WTC11 (cell line): ENCODE measurements around the gene R3HCC1L. TPM values are rescaled to one million over a fixed set of nuclear protein-coding genes. Genes with fewer than 3 reads are reported as not detected.

ENCODE experiments used
- ATAC-seq: fragments of 200-7000 bp; cut with Tn5 transposase; 2 replicates; pipeline ENCODE4 v1.10.0; 2021; ENCODE audit warnings: mild to moderate bottlenecking, moderate library complexity
- CTCF ChIA-PET: fragments of 300-600 bp; sonication (Branson Sonifier 250); formaldehyde crosslinking; loops from one replicate; lab custom pipeline; 2021; ENCODE audit warnings: antibody characterized with exemption; lab: Charles Lee
- POLR2A ChIA-PET: fragments of 350-600 bp; sonication (Branson Sonifier 250); formaldehyde crosslinking; loops from one replicate; lab custom pipeline; 2021; ENCODE audit warnings: antibody characterized with exemption; lab: Charles Lee
- DNase-seq: peaks from one replicate; pipeline ENCODE4 v3.0.0; 2021; ENCODE audit warnings: low spot score
- H3K27ac Mint-ChIP-seq: 2 replicates; pipeline ENCODE4 v1.8.0; 2021; ENCODE audit warnings: mixed read lengths
- H3K27me3 Mint-ChIP-seq: 2 replicates; pipeline ENCODE4 v1.8.0; 2021; ENCODE audit warnings: low read depth, mild to moderate bottlenecking, moderate library complexity, mixed read lengths
- H3K36me3 Mint-ChIP-seq: 2 replicates; pipeline ENCODE4 v1.8.0; 2021; ENCODE audit warnings: mixed read lengths
- H3K4me1 Mint-ChIP-seq: 2 replicates; pipeline ENCODE4 v1.8.0; 2022; ENCODE audit warnings: mixed read lengths
- H3K4me3 Mint-ChIP-seq: 2 replicates; pipeline ENCODE4 v1.8.0; 2021; ENCODE audit warnings: mild to moderate bottlenecking, moderate library complexity, mixed read lengths
- H3K9me3 Mint-ChIP-seq: 2 replicates; pipeline ENCODE4 v1.8.0; 2021; ENCODE audit warnings: mixed read lengths
- ATF2 ChIP-seq: sonication (generic); formaldehyde crosslinking; IDR thresholded peaks from 2 replicates; pipeline ENCODE4 v1.8.1; 2022; ENCODE audit warnings: low read depth, missing genetic modification reagents, borderline replicate concordance
- CREB1 ChIP-seq: sonication (generic); formaldehyde crosslinking; IDR thresholded peaks from 2 replicates; pipeline ENCODE4 v1.8.0; 2023; ENCODE audit warnings: mild to moderate bottlenecking, missing genetic modification reagents
- E2F4 ChIP-seq: sonication (generic); formaldehyde crosslinking; IDR thresholded peaks from 2 replicates; pipeline ENCODE4 v1.8.1; 2022; ENCODE audit warnings: low read depth, mild to moderate bottlenecking, moderate library complexity, missing genetic modification reagents, borderline replicate concordance
- FOXJ3 ChIP-seq: sonication (generic); formaldehyde crosslinking; IDR thresholded peaks from 2 replicates; pipeline ENCODE4 v1.9.0; 2021; ENCODE audit warnings: missing genetic modification reagents, mild to moderate bottlenecking, borderline replicate concordance
- GABPB1 ChIP-seq: sonication (generic); formaldehyde crosslinking; IDR thresholded peaks from 2 replicates; pipeline ENCODE4 v1.8.1; 2023; ENCODE audit warnings: mild to moderate bottlenecking, missing genetic modification reagents
- HMGXB4 ChIP-seq: sonication (generic); formaldehyde crosslinking; IDR thresholded peaks from 2 replicates; pipeline ENCODE4 v1.8.1; 2023; ENCODE audit warnings: mild to moderate bottlenecking, moderate library complexity, missing genetic modification reagents
- NR2C2 ChIP-seq: sonication (generic); formaldehyde crosslinking; IDR thresholded peaks from 2 replicates; pipeline ENCODE4 v1.8.0; 2022; ENCODE audit warnings: mild to moderate bottlenecking, missing genetic modification reagents
- TCF7 ChIP-seq: sonication (generic); formaldehyde crosslinking; IDR thresholded peaks from 2 replicates; pipeline ENCODE4 v1.8.0; 2022; ENCODE audit warnings: mild to moderate bottlenecking, low read depth, missing genetic modification reagents, moderate library complexity
- ZBTB21 ChIP-seq: sonication (generic); formaldehyde crosslinking; IDR thresholded peaks from 2 replicates; pipeline ENCODE4 v1.8.1; 2023; ENCODE audit warnings: mild to moderate bottlenecking, missing genetic modification reagents, borderline replicate concordance
- ZNF121 ChIP-seq: sonication (generic); formaldehyde crosslinking; IDR thresholded peaks from 2 replicates; pipeline ENCODE4 v1.8.0; 2023; ENCODE audit warnings: missing genetic modification reagents
- ZNF263 ChIP-seq: sonication (generic); formaldehyde crosslinking; IDR thresholded peaks from 2 replicates; pipeline ENCODE4 v1.8.1; 2022; ENCODE audit warnings: low read depth, mild to moderate bottlenecking, moderate library complexity, missing genetic modification reagents
- ZNF317 ChIP-seq: sonication (generic); formaldehyde crosslinking; IDR thresholded peaks from 2 replicates; pipeline ENCODE4 v1.8.1; 2023; ENCODE audit warnings: low read depth, mild to moderate bottlenecking, moderate library complexity, missing genetic modification reagents, borderline replicate concordance
- ZNF396 ChIP-seq: fragments of 250-450 bp; sonication (Bioruptor Pico); IDR thresholded peaks from 2 replicates; pipeline ENCODE4 v1.8.0; 2021; ENCODE audit warnings: mild to moderate bottlenecking, moderate library complexity, borderline replicate concordance
- ZNF423 ChIP-seq: fragments of 250-450 bp; sonication (Bioruptor Pico); IDR thresholded peaks from 2 replicates; pipeline ENCODE4 v2.1.2; 2022; ENCODE audit warnings: mild to moderate bottlenecking, moderate library complexity
- ZSCAN18 ChIP-seq: fragments of 250-450 bp; sonication (Bioruptor Pico); IDR thresholded peaks from 2 replicates; pipeline ENCODE4 v2.1.2; 2022; ENCODE audit warnings: mild to moderate bottlenecking, moderate library complexity
- total RNA-seq: library from RNA; stranded (reverse); gene quantifications from 3 replicates; pipeline ENCODE4 v1.2.3, GENCODE V29; 2021
- TF ChIP-seq, protein P1 (sequence below): sonication (generic); formaldehyde crosslinking; IDR thresholded peaks from 2 replicates; pipeline ENCODE4 v1.8.0; 2022; ENCODE audit warnings: mild to moderate bottlenecking, missing genetic modification reagents
- TF ChIP-seq, protein P2 (sequence below): sonication (generic); formaldehyde crosslinking; IDR thresholded peaks from 2 replicates; pipeline ENCODE4 v1.8.1; 2023; ENCODE audit warnings: mild to moderate bottlenecking, missing genetic modification reagents
- TF ChIP-seq, protein P3 (sequence below): sonication (generic); formaldehyde crosslinking; IDR thresholded peaks from 2 replicates; pipeline ENCODE4 v1.8.1; 2022; ENCODE audit warnings: mild to moderate bottlenecking, moderate library complexity, missing genetic modification reagents
- TF ChIP-seq, protein P4 (sequence below): sonication (generic); formaldehyde crosslinking; IDR thresholded peaks from 2 replicates; pipeline ENCODE4 v1.8.1; 2023; ENCODE audit warnings: mild to moderate bottlenecking, missing genetic modification reagents, moderate library complexity
- TF ChIP-seq, protein P5 (sequence below): fragments of 200-600 bp; IDR thresholded peaks from 2 replicates; pipeline ENCODE4 v1.8.0; 2022; ENCODE audit warnings: antibody characterized with exemption

Gene R3HCC1L
- total RNA-seq, 1 experiment from 2014 or later: 14.7 TPM

DNA sequence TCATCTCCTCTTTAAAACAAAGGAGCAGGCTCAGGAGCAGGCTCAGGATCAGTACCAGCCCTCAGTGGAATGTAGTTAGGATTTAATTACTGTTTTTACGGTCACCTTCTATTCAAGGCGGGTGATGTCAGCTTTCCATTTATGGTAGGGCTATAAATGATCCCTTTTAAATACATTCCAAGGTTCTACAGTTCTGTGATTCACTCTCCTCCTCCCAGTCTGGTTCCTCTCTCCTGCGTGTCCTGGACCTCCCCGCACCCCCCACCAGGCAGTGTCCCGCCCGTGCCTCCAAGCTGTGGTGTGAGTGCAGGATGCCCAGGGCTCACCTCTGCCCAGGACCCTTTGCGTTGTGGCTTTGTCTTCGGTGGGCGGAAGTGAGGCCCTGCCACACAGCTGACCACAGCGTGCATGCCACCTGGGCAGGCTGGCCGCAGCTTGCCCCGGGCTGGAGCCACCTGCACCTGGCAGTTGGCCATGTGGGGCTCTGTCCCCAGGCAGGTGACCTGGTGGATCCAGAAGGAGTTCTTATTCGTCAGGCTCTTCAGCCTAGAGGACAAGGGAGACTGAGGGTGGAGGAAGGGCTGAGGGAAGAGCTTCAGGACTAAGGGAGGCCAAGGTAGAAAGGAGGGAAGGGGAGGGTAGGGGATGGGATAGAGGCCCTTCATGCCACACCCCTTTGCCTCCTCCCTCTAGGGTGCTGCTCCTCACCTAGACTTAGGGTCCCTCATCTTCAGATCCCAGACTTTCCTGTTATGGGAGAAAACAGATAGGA lies 124.4 kb downstream of the R3HCC1L start (continued):
- TF ChIP-seq ZSCAN18 (CRISPR knock-in tag) (no peak), NR2C2 (CRISPR knock-in tag) (no peak), FOXJ3 (no peak), ZNF317 (CRISPR knock-in tag) (no peak)
- TF ChIP-seq, all 79 proteins: peak for 0

DNA sequence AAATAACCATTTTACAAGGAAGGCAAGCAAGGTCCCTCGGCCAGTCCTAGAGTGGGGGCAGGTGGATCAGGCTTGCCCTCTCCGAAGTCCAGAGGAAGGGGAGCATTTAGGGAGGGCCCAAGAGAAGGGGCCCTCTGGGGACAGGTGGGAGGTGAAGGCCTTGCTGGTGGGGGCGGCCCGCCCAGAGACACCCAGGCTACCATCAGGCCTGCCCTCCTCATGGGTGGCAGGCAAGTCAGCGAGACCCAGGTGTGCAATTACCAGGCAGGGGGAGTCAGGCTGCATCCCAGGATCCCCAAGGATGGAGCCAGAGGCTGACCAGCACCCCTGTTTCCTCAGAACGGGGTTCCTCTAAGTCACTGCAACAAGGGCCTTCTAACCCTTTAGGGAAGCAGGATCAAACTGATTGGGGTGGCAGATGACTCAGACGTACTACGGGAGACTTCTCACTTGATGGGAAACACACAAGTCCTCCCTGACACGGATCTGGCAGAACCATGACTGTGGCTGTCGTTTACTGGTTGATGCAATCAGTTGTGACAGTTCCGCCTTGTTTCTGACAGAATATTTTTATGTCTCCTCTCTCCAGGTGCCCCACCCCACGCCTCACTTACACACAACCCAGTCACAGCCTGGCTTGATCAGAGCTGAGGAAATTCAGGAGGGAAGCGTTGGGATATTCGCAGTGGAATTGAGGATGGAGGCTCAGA lies 125.3 kb downstream of the R3HCC1L start:
- POLR2A ChIA-PET: no interaction called here
- DNase-seq (no peak), ATAC-seq (no peak)
- Mint-ChIP-seq H3K4me1 (no peaks in the 10 kb centered on the region), H3K27me3 (no peaks in the 10 kb centered on the region), H3K4me3 (no peak overlapping the region), H3K36me3 (no peaks in the 10 kb centered on the region), H3K27ac (no peak overlapping the region), H3K9me3 (no peaks in the 10 kb centered on the region)
- CTCF ChIA-PET: interaction anchor here (1.2 kb wide), 1 partner anchor 49 kb away, joined by 4 read pairs; no protein-coding TSS in a partner anchor
- TF ChIP-seq ZNF396 (CRISPR knock-in tag) (no peak), ZNF121 (CRISPR knock-in tag) (no peak), ZNF263 (no peak), ZBTB21 (no peak), CREB1 (CRISPR knock-in tag) (no peak)
- TF ChIP-seq, protein P1, sequence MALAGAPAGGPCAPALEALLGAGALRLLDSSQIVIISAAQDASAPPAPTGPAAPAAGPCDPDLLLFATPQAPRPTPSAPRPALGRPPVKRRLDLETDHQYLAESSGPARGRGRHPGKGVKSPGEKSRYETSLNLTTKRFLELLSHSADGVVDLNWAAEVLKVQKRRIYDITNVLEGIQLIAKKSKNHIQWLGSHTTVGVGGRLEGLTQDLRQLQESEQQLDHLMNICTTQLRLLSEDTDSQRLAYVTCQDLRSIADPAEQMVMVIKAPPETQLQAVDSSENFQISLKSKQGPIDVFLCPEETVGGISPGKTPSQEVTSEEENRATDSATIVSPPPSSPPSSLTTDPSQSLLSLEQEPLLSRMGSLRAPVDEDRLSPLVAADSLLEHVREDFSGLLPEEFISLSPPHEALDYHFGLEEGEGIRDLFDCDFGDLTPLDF: no peak
- TF ChIP-seq, protein P2, sequence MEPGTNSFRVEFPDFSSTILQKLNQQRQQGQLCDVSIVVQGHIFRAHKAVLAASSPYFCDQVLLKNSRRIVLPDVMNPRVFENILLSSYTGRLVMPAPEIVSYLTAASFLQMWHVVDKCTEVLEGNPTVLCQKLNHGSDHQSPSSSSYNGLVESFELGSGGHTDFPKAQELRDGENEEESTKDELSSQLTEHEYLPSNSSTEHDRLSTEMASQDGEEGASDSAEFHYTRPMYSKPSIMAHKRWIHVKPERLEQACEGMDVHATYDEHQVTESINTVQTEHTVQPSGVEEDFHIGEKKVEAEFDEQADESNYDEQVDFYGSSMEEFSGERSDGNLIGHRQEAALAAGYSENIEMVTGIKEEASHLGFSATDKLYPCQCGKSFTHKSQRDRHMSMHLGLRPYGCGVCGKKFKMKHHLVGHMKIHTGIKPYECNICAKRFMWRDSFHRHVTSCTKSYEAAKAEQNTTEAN: no peak
- TF ChIP-seq, protein P3, sequence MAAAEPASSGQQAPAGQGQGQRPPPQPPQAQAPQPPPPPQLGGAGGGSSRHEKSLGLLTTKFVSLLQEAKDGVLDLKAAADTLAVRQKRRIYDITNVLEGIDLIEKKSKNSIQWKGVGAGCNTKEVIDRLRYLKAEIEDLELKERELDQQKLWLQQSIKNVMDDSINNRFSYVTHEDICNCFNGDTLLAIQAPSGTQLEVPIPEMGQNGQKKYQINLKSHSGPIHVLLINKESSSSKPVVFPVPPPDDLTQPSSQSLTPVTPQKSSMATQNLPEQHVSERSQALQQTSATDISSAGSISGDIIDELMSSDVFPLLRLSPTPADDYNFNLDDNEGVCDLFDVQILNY (CRISPR knock-in tag): no peak
- TF ChIP-seq, protein P4, sequence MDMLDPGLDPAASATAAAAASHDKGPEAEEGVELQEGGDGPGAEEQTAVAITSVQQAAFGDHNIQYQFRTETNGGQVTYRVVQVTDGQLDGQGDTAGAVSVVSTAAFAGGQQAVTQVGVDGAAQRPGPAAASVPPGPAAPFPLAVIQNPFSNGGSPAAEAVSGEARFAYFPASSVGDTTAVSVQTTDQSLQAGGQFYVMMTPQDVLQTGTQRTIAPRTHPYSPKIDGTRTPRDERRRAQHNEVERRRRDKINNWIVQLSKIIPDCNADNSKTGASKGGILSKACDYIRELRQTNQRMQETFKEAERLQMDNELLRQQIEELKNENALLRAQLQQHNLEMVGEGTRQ (CRISPR knock-in tag): no peak
- TF ChIP-seq, all 79 proteins: peak for 0

- Mint-ChIP-seq H3K27me3 (no peaks in the 10 kb centered on the region), H3K9me3 (no peaks in the 10 kb centered on the region), H3K36me3 (no peaks in the 10 kb centered on the region), H3K4me1 (no peaks in the 10 kb centered on the region), H3K4me3 (no peak overlapping the region), H3K27ac (no peak overlapping the region; the same call in 1 of the 2 replicates)
- DNase-seq: no peak
- ChIA-PET POLR2A (no interaction called here), CTCF (no interaction called here)
- ATAC-seq: no peak
- TF ChIP-seq ZNF423 (no peak), HMGXB4 (CRISPR knock-in tag) (no peak), TCF7 (CRISPR knock-in tag) (no peak), E2F4 (no peak), GABPB1 (CRISPR knock-in tag) (no peak), ATF2 (CRISPR knock-in tag) (no peak)
- TF ChIP-seq, protein P5, sequence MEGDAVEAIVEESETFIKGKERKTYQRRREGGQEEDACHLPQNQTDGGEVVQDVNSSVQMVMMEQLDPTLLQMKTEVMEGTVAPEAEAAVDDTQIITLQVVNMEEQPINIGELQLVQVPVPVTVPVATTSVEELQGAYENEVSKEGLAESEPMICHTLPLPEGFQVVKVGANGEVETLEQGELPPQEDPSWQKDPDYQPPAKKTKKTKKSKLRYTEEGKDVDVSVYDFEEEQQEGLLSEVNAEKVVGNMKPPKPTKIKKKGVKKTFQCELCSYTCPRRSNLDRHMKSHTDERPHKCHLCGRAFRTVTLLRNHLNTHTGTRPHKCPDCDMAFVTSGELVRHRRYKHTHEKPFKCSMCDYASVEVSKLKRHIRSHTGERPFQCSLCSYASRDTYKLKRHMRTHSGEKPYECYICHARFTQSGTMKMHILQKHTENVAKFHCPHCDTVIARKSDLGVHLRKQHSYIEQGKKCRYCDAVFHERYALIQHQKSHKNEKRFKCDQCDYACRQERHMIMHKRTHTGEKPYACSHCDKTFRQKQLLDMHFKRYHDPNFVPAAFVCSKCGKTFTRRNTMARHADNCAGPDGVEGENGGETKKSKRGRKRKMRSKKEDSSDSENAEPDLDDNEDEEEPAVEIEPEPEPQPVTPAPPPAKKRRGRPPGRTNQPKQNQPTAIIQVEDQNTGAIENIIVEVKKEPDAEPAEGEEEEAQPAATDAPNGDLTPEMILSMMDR: no peak
Measured at GRCh38 chr10:98260350-98260749, 125.9 kb downstream of the R3HCC1L start.
